GM18499 (cell line): Measurements from ENCODE around the gene MTUS2.

Experiments
- ATAC-seq: cut with Tn5 transposase; IDR thresholded peaks from one replicate; pipeline ENCODE4 v1.9.1; 2021; ENCODE audit warnings: moderate number of reproducible peaks; ENCODE audit not compliant: insufficient read depth, unreplicated experiment

The MTUS2 gene

DNA sequence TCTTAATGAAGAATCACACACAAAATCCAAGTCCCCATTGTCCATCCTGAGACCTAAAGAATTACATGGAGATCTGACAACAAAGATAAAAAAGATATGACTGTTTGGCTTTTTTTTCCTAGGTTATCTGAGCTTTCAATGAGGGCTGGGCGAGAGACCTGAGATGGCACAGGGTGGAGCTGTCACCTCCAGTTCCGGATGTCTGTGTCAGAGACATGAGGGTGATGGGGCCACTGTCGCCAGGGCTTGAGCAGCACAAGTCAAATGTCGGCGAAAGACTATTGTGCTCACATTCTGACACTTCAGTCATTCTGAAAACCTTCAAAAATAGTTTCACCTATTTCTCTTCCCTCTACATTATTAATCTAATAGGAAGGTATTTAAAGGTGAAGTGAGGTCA, 709.6 kb downstream of the MTUS2 start:
- ATAC-seq: no peak

DNA sequence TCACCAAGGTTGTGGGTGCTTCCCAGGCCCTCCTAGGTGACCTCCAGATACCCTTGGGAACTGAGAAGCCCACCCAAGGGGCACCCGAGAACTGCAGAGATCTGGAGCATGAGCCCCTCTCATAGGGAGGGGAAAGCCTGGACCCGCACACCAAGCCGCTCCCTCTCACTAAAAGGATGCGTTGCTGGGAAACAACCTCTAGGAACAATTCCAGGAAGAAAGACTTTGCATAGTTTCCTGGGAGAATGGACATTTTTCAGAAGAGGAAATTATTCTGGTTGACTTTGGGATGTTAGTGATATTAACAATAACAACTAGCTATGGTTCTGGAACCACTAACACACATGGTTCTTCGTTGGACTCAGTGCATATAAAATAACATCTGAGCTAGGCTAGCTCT, 710.8 kb downstream of the MTUS2 start:
- ATAC-seq: no peak

DNA sequence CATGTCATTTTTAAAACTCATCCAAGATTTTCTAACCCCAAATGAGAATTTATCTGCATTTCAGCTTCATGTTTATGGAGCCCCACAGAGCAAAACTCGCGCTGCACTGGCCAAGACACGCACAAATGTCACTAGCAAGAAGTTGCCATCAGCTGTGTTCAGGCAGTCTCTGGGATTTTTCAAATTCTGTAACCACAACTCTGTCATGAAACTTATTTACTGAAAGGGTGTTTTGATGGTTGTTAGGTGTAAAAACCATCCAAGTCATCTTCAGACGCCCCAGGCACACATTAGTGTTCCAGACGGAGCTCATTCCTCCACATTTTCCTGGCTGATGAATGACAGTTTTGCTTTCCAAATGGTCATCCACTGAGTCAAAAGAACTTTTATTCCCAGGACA, 712.0 kb downstream of the MTUS2 start:
- no peak for ATAC-seq

DNA sequence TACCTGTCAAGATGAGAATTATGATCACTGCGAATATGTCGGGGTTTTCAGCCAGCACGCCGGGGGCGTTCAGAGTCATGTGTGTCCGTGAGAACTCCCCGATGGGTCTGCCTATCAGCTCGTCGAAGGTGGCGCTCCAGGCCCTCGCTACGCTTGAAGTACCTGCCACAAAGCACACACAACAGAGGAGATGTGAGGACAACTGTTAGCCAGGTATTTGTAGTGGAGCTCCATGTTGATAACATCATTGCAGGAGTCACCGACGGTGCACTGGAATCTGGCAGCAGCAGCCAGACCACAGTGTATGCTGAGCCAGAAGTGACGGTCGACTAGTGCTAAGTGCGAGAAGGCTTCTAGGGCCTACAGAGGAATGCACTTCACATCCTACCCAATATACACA, 712.7 kb downstream of the MTUS2 start:
- ATAC-seq: no peak

DNA sequence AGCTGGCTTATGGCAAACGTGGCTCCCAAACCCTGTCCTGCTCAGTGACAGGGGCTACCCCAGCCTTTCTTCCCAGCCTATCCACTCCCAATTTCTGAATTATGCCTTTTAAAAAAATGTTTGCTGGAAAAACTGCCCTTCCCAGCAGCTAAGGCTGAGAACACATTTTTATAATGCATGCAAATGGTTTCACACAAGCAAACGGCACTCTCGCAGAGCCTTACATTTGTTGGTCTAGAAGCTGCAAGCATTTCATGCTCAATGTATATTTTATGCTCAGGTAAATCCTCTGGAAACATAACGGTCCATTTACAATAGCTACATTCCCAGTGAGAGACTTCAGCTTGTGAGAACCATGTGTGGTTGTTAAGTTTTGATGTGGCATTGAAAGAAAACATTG, 713.9 kb downstream of the MTUS2 start:
- ATAC-seq: no peak

DNA sequence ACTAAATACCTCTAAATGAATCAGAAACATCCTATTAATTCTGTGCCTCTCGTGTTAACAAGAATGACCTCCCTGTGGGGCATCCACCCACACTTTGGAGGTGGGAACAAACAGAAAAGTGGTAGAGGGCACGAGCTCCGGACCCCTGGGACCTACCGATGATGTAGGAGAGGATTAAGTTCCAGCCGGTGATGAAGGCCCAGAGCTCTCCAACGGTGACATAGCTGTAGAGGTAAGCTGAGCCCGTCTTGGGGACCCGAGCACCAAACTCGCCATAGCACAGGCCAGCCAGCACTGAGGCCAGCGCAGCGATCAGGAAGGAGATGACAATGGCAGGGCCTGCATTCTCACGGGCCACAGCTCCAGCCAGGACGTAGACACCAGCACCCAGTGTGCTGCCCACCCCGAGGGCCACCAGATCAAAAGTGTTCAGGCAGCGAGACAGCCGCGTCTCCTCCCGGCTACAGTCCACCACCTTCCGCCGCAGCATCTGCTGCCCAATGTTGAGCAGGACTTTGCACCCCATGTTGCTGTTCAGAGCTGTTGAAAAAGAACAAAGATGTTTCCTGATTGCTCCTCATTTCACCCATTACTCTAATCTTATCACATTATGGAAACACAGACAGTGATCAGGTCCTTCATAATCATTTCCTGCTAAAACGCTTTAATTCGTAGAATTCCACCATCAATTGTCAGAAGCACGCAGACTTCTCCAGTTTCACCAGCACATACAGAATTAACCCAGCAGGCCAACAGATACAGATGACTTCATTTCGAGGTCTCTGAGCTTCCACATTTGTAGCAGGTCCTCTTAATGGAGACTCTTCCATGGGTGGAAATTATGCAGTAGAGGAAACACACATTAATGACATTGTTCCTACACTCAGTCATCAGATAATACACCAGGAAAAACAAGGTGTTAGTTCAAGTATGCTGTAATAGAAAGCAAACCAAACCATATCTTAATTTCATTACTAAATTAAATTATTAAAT, 715.8 kb downstream of the MTUS2 start:
- ATAC-seq: no peak

DNA sequence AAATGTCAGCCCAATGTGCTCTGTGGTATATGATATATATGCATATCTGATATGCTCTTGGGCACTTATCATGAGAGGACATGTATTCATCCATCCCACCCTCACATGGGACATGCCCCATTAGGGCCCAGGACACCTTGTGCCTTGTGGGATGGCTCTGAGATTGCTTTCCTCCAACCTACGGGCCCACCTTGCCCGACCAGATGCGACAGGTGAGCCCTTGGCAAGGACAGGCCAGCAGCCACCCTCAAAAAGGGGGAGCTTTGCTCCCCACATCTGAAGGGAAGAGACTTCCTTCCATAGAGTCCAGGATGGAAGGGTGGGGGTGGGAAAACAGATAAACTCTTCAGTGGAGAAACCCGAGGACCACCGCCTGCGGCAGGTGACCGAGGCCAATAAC, 716.7 kb downstream of the MTUS2 start:
- ATAC-seq: no peak

DNA sequence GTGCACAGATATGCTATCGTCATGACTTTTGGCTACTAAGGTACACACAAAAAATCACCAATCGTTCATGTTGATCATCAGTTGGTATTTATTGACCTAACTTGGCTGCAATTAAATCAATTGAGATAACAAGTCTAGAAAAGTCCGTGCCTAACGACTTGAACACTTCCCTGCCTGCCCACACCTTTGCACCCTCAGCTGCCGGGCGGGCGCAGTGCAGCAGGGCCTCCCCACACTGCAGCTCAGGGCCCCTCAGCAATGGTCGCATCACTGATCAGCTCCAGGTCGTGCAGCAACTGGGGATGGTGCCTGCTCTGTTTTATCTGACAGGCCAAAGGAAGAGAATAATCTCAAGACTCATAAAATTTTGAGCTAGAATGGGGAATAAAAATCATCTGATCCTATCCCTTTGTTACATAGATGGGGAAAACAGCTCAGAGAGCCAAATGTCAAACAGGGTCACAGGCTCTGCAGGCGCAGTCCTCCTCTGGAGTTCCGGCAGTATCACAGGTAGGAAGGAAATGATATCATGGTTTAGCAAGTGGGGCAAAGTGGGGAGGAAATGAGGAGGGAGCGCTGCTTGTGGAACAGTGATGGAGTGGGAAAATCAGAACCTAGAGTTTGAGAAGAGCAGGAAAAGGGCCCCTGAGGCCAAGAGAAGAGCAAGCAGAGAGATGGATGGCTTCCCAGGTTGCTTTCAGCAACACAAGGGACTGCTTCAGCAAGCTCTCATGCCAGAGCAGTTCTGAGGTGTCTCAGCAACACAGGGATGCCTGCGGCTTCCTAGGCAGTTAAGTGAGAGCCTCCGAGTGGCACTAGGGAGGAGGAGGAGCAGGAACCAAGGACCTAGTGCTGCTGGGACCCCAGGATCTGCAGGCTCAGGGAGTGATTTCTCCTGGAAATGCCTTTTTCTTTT, 717.9 kb downstream of the MTUS2 start:
- no peak for ATAC-seq

DNA sequence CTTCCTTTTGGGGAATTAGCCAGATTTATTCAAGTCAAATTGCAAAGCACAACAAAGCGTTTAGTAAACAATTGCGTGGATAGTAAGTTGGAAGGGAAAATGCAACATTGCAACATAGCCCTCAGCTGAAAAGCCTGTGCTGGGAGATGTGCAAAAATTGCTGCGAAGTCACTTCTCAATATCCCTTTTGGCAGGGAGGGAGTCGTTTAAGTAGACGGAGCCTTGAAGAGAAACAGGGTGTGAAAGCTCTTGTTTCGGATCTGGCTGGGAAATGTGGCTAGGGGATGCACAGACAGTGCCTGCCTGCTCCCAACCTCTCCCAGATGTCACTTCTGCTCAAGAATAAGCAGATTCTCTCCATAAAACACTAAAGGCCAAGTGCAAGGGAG, 718.5 kb downstream of the MTUS2 start:
- no peak for ATAC-seq

DNA sequence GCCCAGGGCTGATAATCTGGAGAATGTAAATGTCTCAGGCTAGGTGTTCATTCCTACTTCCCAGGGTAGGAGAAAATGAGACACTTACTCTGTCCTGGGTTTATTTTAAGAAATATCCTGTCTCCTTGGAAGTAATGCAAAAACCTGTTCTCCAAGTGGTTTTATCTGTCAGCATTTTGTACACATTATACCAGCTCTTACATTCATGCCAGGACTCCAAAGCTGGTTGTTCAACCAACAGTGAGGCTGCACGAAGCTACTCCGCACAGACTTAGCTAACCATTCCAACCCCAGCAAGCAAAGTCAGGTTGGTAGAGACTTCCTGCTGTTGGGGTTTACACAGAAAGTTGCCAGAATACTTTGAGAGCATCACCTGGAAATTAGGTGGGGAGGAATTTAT, 719.7 kb downstream of the MTUS2 start:
- ATAC-seq: no peak

DNA sequence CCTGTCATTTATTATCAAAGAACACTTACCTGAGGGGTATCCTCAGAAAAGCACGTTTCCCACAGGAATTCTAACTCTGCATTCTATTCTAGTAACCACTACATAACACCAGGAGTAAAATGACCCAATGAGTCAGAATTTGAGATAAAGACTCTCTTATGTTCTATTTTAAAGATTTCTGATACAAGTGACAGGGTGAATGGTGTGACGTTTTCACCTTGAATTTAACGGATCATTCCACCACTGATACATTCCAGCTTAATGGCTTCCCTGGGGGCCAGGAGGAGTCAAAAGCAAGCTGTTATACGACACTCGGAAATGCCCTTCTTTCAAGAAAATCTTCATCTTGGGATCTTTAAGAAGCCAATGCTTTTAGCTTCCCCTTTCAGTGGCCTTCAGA, 720.2 kb downstream of the MTUS2 start:
- ATAC-seq: no peak

DNA sequence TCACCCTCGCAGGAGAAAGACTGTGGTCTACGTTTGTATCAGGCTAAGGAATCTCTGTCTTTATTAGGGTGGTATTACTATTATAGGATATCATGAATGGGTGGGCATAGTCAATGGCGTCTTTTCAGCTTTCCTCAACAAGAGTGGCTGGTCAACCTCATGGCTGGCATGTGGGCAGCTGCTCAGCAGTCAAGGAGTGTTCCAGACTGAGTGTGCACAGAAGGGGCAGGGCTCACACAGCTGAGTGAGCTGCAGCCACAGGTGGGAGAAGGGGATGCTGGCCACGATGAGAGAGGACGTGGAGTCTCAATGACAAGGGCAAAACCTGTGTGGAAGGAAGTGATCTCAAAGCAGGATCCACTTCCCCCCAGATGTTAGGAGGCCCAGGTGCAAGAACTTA, 720.7 kb downstream of the MTUS2 start:
- no peak for ATAC-seq

DNA sequence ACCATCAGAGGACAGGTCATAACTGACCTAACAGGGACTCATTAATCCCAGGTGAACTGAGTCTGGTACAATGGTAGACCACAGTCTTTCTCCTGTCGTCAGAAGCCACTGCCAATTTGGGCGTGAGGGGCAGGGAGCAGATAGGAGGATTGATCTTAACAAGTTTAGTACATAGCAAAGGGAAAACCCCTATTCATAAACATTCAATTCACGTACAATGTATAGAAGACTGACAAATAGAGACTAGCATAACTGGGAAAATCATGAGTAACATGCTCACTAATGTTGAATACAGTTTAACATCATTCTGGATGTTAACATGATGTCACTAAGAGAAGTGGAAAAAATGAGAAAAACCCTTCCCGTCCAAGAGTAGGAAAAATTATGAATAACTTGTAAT, 721.3 kb downstream of the MTUS2 start:
- no peak for ATAC-seq

DNA sequence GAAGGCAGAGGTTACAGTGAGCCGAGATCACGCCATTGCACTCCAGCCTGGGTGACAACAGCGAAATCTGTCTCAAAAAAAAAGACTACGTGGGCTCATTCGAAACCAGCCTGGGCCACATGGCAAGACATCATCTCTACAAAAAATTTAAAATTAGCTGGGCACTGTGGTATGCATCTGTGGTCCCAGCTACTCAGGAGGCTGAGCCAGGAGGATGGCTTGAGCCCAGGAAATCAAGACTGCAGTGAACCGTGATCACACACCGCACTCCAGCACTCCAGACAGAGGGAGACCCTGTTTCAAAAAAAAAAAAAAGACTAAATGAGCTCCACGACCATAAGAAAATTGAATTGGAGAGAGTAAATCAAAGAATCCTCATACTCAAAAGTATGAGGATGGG, 722.2 kb downstream of the MTUS2 start:
- ATAC-seq: no peak

DNA sequence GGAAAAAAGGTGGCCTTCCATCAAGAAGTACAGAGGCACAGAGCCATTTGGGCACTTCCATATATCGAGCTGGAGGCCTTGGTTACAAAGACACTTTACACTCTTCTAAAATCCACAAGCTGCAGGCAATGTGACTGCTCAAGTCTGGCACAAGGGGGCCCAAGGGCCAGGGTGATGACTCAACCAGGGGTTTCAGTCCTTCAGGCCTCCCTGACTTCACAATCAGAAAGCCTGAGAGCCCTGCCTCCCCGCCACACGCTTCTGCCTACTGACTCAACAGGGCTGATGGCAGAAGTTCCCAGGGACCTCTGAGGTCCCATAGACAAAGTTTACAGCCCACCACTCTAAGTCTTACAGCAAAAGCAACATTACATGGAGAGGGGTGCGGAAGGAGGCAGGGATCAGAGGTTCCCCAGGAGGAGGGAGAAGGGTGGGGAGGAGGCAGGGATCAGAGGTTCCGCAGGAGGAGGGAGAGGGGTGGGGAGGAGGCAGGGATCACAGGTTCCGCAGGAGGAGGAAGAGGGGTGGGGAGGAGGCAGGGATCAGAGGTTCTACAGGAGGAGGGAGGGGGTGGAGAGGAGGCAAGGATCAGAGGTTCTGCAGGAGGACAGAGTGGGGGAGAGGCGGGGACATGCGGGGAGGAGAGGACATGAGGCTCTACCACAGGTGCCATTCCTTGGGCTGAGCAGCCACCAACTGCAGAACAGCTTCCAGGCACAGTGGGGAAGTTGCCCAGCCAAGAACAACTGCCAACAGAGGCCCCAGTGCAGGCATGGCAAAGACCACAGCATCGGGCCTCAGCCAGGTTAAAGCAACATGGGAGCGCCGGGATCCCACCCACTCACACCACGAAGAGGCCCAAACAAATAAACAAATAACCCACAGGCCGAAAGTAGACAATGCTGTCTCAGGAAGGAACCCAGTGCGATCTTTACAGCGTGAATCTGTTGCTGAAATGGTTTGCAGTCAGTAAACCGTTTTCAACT, 723.4 kb downstream of the MTUS2 start:
- peak; percentile 97 for ATAC-seq

DNA sequence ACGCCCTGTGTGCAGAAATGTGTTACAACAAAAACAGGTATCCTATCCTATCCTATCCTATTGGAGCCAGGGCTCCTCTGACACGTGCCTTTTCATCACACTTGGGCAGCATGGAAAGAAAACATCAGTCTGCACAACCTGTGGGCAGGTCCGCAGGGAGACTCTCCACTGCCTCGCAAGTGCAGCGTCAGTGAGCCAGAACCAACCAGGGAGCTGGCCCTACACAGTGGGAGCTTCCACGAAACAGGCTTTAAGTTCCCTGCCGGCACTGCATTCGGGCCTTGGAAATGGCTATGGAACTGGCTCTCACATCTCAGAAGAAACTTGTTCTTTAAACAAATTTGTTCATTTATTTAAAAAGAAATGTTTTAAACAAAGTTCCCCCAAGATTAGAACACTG, 725.8 kb downstream of the MTUS2 start:
- ATAC-seq: no peak

DNA sequence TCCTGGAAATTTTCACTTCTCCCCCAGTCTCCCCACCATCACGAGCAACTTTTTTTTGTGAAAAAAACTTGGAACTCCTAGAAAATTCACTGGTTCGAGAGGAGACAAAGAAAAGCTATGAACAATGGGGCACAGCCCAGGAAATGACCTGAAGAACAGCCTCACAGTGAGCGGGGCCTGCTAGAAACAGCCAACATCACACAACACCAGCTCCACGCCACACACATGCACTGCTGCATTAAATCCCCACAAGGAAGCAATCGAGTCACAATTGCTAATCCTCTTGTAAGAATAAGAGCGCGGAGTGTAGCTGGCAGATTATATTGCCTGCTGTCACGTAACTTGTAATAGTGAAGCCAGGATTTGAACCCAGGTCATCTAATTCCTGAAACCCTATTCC, 726.5 kb downstream of the MTUS2 start:
- ATAC-seq: no peak

DNA sequence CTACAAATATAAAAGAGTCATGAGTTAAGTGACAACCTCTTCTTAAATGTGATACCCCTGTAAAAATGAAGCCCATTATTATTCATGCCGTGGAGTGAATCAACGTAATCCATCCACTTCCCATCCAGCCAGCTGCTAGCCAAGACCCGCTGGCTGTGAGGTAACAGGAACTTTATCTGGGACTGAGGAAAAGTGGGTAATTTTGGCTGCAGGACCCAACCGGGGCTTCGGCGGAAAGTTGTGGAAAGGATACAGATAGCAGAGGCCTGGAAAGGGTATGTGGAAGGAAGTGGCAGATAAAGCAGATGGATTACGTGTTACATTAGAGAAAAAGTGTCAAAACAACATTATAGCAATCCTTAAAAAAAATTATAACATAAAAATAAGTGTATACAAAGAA, 727.0 kb downstream of the MTUS2 start:
- no peak for ATAC-seq

DNA sequence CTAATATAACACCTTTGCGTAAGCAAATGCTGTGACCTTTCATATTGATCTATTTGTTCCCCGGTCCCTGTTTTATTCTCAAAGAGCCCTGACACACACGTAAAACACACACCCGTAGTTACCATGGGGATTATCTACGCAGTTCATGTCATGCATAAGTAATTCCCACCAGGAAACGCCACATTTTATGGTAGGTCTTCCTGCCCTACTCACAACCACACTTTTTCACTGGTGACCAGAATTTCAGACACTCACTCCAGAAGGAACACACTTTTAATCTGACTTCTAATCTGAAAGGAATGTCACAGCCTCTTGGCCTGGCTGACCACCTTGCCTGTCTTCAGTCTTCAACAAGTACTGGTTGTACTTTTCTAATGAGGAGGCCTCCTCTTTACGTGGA, 728.6 kb downstream of the MTUS2 start:
- ATAC-seq: no peak

DNA sequence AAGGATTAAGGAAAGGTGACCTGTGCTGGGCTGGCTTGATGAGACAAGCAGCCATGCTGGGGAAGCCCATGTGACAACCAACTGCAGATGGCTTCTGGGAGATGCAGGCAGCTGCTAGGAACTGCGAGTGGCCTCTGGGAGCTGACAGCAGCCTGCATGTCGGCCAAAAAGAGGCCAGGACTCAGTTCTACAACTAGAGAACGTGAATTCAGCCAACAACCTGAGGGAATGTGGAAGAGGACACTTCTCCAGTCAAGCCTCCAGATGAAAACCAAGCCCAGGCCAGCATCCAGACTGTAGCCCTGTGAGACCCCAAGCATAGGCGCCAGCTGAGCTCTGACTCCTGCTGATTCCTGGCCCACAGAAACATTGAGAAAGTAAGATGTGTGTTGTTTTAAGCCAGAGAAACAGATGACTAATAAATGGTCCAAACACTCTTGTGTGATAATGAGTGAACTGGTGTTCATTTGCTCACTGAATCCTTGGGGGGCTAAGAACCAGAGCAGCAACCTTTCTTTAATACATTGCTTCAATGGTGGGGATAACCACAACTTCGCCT, 730.4 kb downstream of the MTUS2 start:
- ATAC-seq: no peak
